ENCODE measurements around the gene SEC23B.
"Not testable (repeated sequence)": the region's sequence is repeated elsewhere in the genome, so short reads cannot be mapped to it uniquely, and the experiment has no call there.

The SEC23B gene

DNA sequence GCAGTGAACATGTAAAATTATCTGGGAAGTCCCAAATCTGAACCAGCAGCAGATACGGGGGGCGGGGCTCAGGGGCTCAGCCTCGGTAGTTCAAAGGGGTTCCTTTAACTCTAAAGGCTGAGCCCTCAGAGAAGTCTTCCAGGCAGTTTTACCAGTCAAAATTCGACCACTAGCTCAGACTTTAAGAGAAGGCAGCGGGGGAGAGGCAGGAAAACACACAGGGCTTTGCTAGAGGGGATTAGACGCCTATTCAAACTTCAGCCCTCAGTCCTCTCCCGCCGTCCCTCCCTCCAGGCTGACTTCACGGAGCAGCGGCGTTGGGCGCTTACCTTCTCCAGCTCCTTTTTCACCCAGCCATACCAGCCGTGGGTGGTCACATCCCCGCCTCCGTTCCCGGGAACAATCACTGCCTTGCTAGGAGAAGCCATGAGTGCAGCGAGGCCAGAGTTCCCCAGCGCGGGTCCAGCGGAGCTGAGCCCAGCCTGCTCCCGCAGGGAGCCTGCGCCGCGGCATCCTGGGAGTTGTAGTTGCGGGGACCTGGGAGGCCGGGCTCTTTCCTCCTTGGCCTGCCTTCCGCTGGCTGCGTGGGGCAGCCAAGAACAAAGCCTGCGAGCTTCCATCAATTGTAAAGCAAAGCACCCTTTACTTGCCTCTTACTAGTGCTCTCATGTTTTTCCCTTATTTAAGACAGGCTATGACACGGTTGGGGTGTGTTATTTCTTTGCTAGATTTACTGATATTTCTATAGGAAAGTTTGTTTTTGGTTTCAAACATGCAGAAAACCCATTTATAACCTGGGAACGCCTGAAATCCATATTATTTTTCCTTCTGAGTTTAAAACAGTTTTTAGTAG, 10.8 kb upstream of the SEC23B start, which contains the start of gene RBBP9:
TSS of gene RBBP9 (minus strand) at position 486 of the 853 bp plus-strand sequence. CDS start at position 428, 58 bp downstream.
- H3K27me3 ChIP-seq (ENCODE audit: insufficient read depth, low read length, poor library complexity): no peaks in the 10 kb centered on the region
- H4K20me1 ChIP-seq (ENCODE audit: insufficient read depth, low read length): no peaks in the 10 kb centered on the region
- peak within 1 kb of the TSS; percentile 64 for H3K9ac ChIP-seq (ENCODE audit: low read depth, low read length)
- peaks cover 15% of the 10 kb centered on the region for H3K79me2 ChIP-seq (ENCODE audit: insufficient read depth, low read length)
- TF ChIP-seq CTCF (IDR thresholded peaks at IDR 0.05; ENCODE audit: borderline replicate concordance, extremely low read depth, low read length, poor library complexity, severe bottlenecking) (no peak), EZH2 (IDR thresholded peaks at IDR 0.05; ENCODE audit: borderline replicate concordance, low read depth, low read length, severe bottlenecking) (no peak)
- H3K4me1 ChIP-seq (ENCODE audit: insufficient read depth, low read length): peaks cover 20% of the 10 kb centered on the region
- peak within 1 kb of the TSS; percentile 57 to 75 for H3K4me3 ChIP-seq (ENCODE audit: low read depth in 1 of 2, low read length in 2 of 2)
- H3K9me3 ChIP-seq (ENCODE audit: insufficient read depth, low read length, severe bottlenecking): no peaks in the 10 kb centered on the region
- H3K36me3 ChIP-seq (ENCODE audit: insufficient read depth, low read length): peaks cover 16% of the 10 kb centered on the region
- DNase-seq (peak; percentile 87), ATAC-seq (ENCODE audit: insufficient read depth, low read depth) (peak; percentile 100)
- H2AFZ ChIP-seq (ENCODE audit: low read depth, low read length): peak within 1 kb of the TSS; percentile 95
- H3K4me2 ChIP-seq (ENCODE audit: insufficient read depth, low read length): peak within 1 kb of the TSS; percentile 69
- H3K27ac ChIP-seq (ENCODE audit: low read length): peak within 1 kb of the TSS; percentile 57

DNA sequence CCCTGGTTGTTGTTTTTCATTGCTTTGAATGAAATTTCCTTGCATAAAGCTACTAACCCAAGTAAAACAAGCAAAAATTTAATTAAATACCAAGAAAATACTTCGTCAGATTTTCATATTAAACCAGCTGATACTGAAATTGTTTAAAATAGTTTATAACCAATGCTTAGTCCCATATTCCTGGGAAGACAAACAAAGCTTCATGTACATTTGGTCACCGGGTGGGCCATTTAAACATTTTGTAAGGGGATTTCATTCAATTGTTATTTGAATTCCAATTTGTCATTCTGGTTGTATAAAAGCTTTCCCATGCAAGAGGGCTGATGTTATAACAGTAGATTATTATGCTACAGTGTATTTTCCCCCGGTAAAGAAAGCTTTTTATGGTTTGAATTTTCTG, 10.1 kb upstream of the SEC23B start:
- TF ChIP-seq CTCF (IDR thresholded peaks at IDR 0.05; ENCODE audit: borderline replicate concordance, extremely low read depth, low read length, poor library complexity, severe bottlenecking): no peak
- TF ChIP-seq EZH2 (IDR thresholded peaks at IDR 0.05; ENCODE audit: borderline replicate concordance, low read depth, low read length, severe bottlenecking): no peak
- H3K27me3 ChIP-seq (ENCODE audit: insufficient read depth, low read length, poor library complexity): no peaks in the 10 kb centered on the region
- peak overlapping the region; percentile 37 for H3K27ac ChIP-seq (ENCODE audit: low read length)
- H3K36me3 ChIP-seq (ENCODE audit: insufficient read depth, low read length): peaks cover 13% of the 10 kb centered on the region
- no peaks in the 10 kb centered on the region for H3K9me3 ChIP-seq (ENCODE audit: insufficient read depth, low read length, severe bottlenecking)
- peaks cover 15% of the 10 kb centered on the region for H3K79me2 ChIP-seq (ENCODE audit: insufficient read depth, low read length)
- ATAC-seq (ENCODE audit: insufficient read depth, low read depth) (no peak), DNase-seq (no peak)
- peaks cover 20% of the 10 kb centered on the region for H3K4me1 ChIP-seq (ENCODE audit: insufficient read depth, low read length)
- H3K9ac ChIP-seq (ENCODE audit: low read depth, low read length): peak overlapping the region; percentile 64
- H4K20me1 ChIP-seq (ENCODE audit: insufficient read depth, low read length): no peaks in the 10 kb centered on the region
- peak overlapping the region; percentile 69 for H3K4me2 ChIP-seq (ENCODE audit: insufficient read depth, low read length)
- H3K4me3 ChIP-seq (ENCODE audit: low read depth in 1 of 2, low read length in 2 of 2): peak overlapping the region; percentile 57 to 75; a peak in 3 of 4 replicates
- peak overlapping the region; percentile 95 for H2AFZ ChIP-seq (ENCODE audit: low read depth, low read length)

- H3K4me3 ChIP-seq (ENCODE audit: low read depth in 1 of 2, low read length in 2 of 2); H3K27me3 ChIP-seq (ENCODE audit: insufficient read depth, low read length, poor library complexity); H4K20me1 ChIP-seq (ENCODE audit: insufficient read depth, low read length); H3K4me2 ChIP-seq (ENCODE audit: insufficient read depth, low read length); H3K9ac ChIP-seq (ENCODE audit: low read depth, low read length); ATAC-seq (ENCODE audit: insufficient read depth, low read depth); H3K27ac ChIP-seq (ENCODE audit: low read length); H3K9me3 ChIP-seq (ENCODE audit: insufficient read depth, low read length, severe bottlenecking); H3K79me2 ChIP-seq (ENCODE audit: insufficient read depth, low read length); DNase-seq; H3K36me3 ChIP-seq (ENCODE audit: insufficient read depth, low read length): not testable (repeated sequence)
- H2AFZ ChIP-seq (ENCODE audit: low read depth, low read length): peak overlapping the region; percentile 29; the same call in 1 of the 2 replicates
- H3K4me1 ChIP-seq (ENCODE audit: insufficient read depth, low read length): peaks cover 14% of the 10 kb centered on the region
Observed at GRCh38 chr20:18501672-18502071, 6.1 kb upstream of the SEC23B start.

GRCh38 chr20:18504479-18505060, 3.2 kb upstream of the SEC23B start:
- DNase-seq (no peak), ATAC-seq (ENCODE audit: insufficient read depth, low read depth) (no peak)
- Histone ChIP-seq H3K4me1 (ENCODE audit: insufficient read depth, low read length) (peaks cover 25% of the 10 kb centered on the region), H3K9me3 (ENCODE audit: insufficient read depth, low read length, severe bottlenecking) (no peaks in the 10 kb centered on the region), H3K79me2 (ENCODE audit: insufficient read depth, low read length) (peaks cover 19% of the 10 kb centered on the region), H3K36me3 (ENCODE audit: insufficient read depth, low read length) (peaks cover 5% of the 10 kb centered on the region), H3K9ac (ENCODE audit: low read depth, low read length) (no peak overlapping the region), H3K27me3 (ENCODE audit: insufficient read depth, low read length, poor library complexity) (no peaks in the 10 kb centered on the region), H3K4me3 (ENCODE audit: low read depth in 1 of 2, low read length in 2 of 2) (no peak overlapping the region), H3K27ac (ENCODE audit: low read length) (no peak overlapping the region), H2AFZ (ENCODE audit: low read depth, low read length) (no peak overlapping the region), H4K20me1 (ENCODE audit: insufficient read depth, low read length) (no peaks in the 10 kb centered on the region), H3K4me2 (ENCODE audit: insufficient read depth, low read length) (no peak overlapping the region)
- TF ChIP-seq EZH2 (IDR thresholded peaks at IDR 0.05; ENCODE audit: borderline replicate concordance, low read depth, low read length, severe bottlenecking): no peak
- TF ChIP-seq CTCF (IDR thresholded peaks at IDR 0.05; ENCODE audit: borderline replicate concordance, extremely low read depth, low read length, poor library complexity, severe bottlenecking): no peak

All from DND-41 (cell line).